K562 (cell line): ENCODE results near the gene GOLGB1. TPM values are rescaled to one million over a fixed set of nuclear protein-coding genes. Genes with fewer than 3 reads are reported as not detected.

Experiments used
- ATAC-seq: fragments of 200-7000 bp; cut with Tn5 transposase; 3 replicates; pipeline ENCODE4 v1.9.1; 2020; ENCODE audit warnings: moderate library complexity
- BruUV-seq: library from RNA; stranded (reverse); fragments of 400-500 nt; replicated peaks from 2 replicates; lab custom pipeline; 2021; lab: Mats Ljungman, UMichigan
- CTCF ChIA-PET: fragments of 300-600 bp; formaldehyde crosslinking; extraction: SDS; loops from one replicate; lab custom pipeline; 2021; ENCODE audit warnings: low intra/inter-chr PET ratio; lab: Yijun Ruan, JAX
- POLR2A ChIA-PET: fragments of 300-600, 350-650 bp; sonication (Branson Sonifier 250); formaldehyde crosslinking; extraction: SDS; loops from one replicate; lab custom pipeline; 2021; ENCODE audit warnings: antibody characterized with exemption, inconsistent platforms; lab: Yijun Ruan, JAX
- DNase-seq, 4 experiments: peaks; one replicate each; pipeline versions ENCODE4 v3.0.0 to v3.0.0-alpha.2; 2011 to 2018; ENCODE audit warnings: low spot score in 3 of 4, mixed read lengths in 3 of 4; ENCODE audit errors: extremely low read depth in 1 of 4
- FAIRE-seq: peaks from 2 replicates; lab custom pipeline; 2011; peaks lifted over from hg19 to GRCh38; lab: Jason Lieb, UNC
- H2AFZ ChIP-seq: 2 replicates; pipeline ENCODE4 v1.6.0; 2011; ENCODE audit warnings: low read depth, low read length, control low read depth, inconsistent platforms
- H3K27ac ChIP-seq: fragments of 200-600 bp; 3 replicates; pipeline ENCODE4 v1.8.0; 2011; ENCODE audit warnings: low read depth, mild to moderate bottlenecking, control low read depth, inconsistent platforms, low read length, moderate library complexity, mixed read lengths; ENCODE audit errors: extremely low read depth
- H3K27me3 ChIP-seq, 2 experiments: fragments of 300-600 bp in 1 of 2; 2 replicates in 1 of 2; 3 replicates in 1 of 2; pipeline versions ENCODE4 v1.6.0 to v1.8.0; 2011; ENCODE audit warnings: inconsistent platforms in 2 of 2, low read length in 2 of 2, mild to moderate bottlenecking in 1 of 2, mixed read lengths in 1 of 2, moderate library complexity in 1 of 2; ENCODE audit not compliant: control insufficient read depth in 2 of 2, insufficient read depth in 2 of 2
- H3K36me3 ChIP-seq: fragments of 300-600 bp; 3 replicates; pipeline ENCODE4 v1.8.0; 2011; ENCODE audit warnings: mild to moderate bottlenecking, low read length, inconsistent platforms; ENCODE audit not compliant: control insufficient read depth, insufficient read depth
- H3K4me1 ChIP-seq, 2 experiments: fragments of 200-600 bp in 1 of 2; replicated peaks in 1 of 2; 2 replicates in 1 of 2; 3 replicates in 1 of 2; pipeline versions ENCODE4 v1.5.1 to v1.8.0; 2011; ENCODE audit warnings: inconsistent platforms in 2 of 2, low read length in 2 of 2, mild to moderate bottlenecking in 1 of 2, mixed read lengths in 1 of 2, moderate library complexity in 1 of 2; ENCODE audit not compliant: control insufficient read depth in 2 of 2, insufficient read depth in 2 of 2
- H3K4me2 ChIP-seq: 2 replicates; pipeline ENCODE4 v1.6.1; 2011; ENCODE audit warnings: low read length, control low read depth, inconsistent platforms, mixed read lengths; ENCODE audit not compliant: insufficient read depth
- H3K4me3 ChIP-seq: fragments of 200-600 bp; sonication (generic), shearing (Covaris generic); 2 replicates; pipeline ENCODE4 v1.5.1; 2016; ENCODE audit warnings: control low read depth, inconsistent platforms
- H3K79me2 ChIP-seq: fragments of 200-600 bp; 3 replicates; pipeline ENCODE4 v1.8.0; 2011; ENCODE audit warnings: low read length, inconsistent platforms; ENCODE audit not compliant: control insufficient read depth, insufficient read depth
- H3K9ac ChIP-seq, 2 experiments: 2 replicates each; pipeline versions ENCODE4 v1.6.0 to v1.6.1; 2011; ENCODE audit warnings: low read depth in 2 of 2, low read length in 2 of 2, control low read depth in 1 of 2, inconsistent platforms in 1 of 2, mild to moderate bottlenecking in 1 of 2, mixed read lengths in 1 of 2; ENCODE audit not compliant: insufficient read depth in 1 of 2
- H3K9me1 ChIP-seq: one replicate; pipeline ENCODE4 v1.6.0; 2011; ENCODE audit warnings: inconsistent platforms, mild to moderate bottlenecking, low read length, moderate library complexity; ENCODE audit not compliant: control insufficient read depth, insufficient read depth
- H3K9me3 ChIP-seq: replicated peaks from 2 replicates; pipeline ENCODE4 v1.5.1; 2011; ENCODE audit warnings: low read depth, low read length, inconsistent platforms; ENCODE audit not compliant: control insufficient read depth, insufficient read depth
- H4K20me1 ChIP-seq: replicated peaks from 2 replicates; pipeline ENCODE4 v1.6.1; 2011; ENCODE audit warnings: low read length, inconsistent platforms, mixed read lengths; ENCODE audit not compliant: control insufficient read depth, insufficient read depth
- BCOR ChIP-seq: fragments of 450-650 bp; IDR thresholded peaks from 2 replicates; pipeline ENCODE4 v1.6.1; 2016
- CHCHD3 ChIP-seq: fragments of 250-450 bp; sonication (Bioruptor Pico); IDR thresholded peaks from 2 replicates; pipeline ENCODE4 v2.1.2; 2022; ENCODE audit warnings: mild to moderate bottlenecking
- ERF ChIP-seq: fragments of 450-650 bp; formaldehyde crosslinking; IDR thresholded peaks from 2 replicates; pipeline ENCODE4 v1.4.0; 2020; ENCODE audit warnings: mild to moderate bottlenecking, mixed read lengths
- HDAC1 ChIP-seq, 2 experiments: fragments of 450-650 bp; IDR thresholded peaks; 2 replicates each; pipeline ENCODE4 v1.6.1; 2016 to 2017; ENCODE audit warnings: inconsistent platforms in 1 of 2, mild to moderate bottlenecking in 1 of 2, moderate library complexity in 1 of 2
- HDAC3 ChIP-seq: fragments of 450-650 bp; IDR thresholded peaks from 2 replicates; pipeline ENCODE4 v1.6.1; 2018; ENCODE audit warnings: borderline replicate concordance, mild to moderate bottlenecking, moderate library complexity; ENCODE audit not compliant: partially characterized antibody
- LEF1 ChIP-seq: fragments of 450-650 bp; IDR thresholded peaks from 2 replicates; pipeline ENCODE4 v1.6.1; 2016; ENCODE audit warnings: mild to moderate bottlenecking
- MTA2 ChIP-seq: fragments of 450-650 bp; IDR thresholded peaks from 2 replicates; pipeline ENCODE4 v1.6.1; 2016; ENCODE audit warnings: low read depth
- SMARCA4 ChIP-seq: fragments of 450-650 bp; IDR thresholded peaks from 2 replicates; pipeline ENCODE4 v1.6.1; 2016
- SREBF1 ChIP-seq: fragments of 150-350 bp; IDR thresholded peaks from 2 replicates; pipeline ENCODE4 v1.6.1; 2014; ENCODE audit warnings: antibody characterized with exemption, low read depth, low read length, borderline replicate concordance
- TFAM ChIP-seq: fragments of 250-450 bp; sonication (Bioruptor Pico); conservative IDR thresholded peaks from 2 replicates; pipeline ENCODE4 v1.5.0; 2021; ENCODE audit warnings: mild to moderate bottlenecking, moderate library complexity
- ZNF212 ChIP-seq: fragments of 450-650 bp; formaldehyde crosslinking; IDR thresholded peaks from 2 replicates; pipeline ENCODE4 v1.4.0; 2020; ENCODE audit warnings: mild to moderate bottlenecking
- ZNF3 ChIP-seq: fragments of 250-450 bp; sonication (Bioruptor Pico); IDR thresholded peaks from 2 replicates; pipeline ENCODE4 v1.5.0; 2021; ENCODE audit warnings: mild to moderate bottlenecking, moderate library complexity
- ZNF75A ChIP-seq: fragments of 450-650 bp; formaldehyde crosslinking; IDR thresholded peaks from 2 replicates; pipeline ENCODE4 v1.4.0; 2020; ENCODE audit warnings: mild to moderate bottlenecking
- WGBS: fragments of 100-300 bp; shearing (Covaris generic); methylation state at CpG from one replicate; pipeline ENCODE4 v1.1.6; 2016; ENCODE audit warnings: low coverage, mixed read lengths; ENCODE audit not compliant: insufficient coverage; ENCODE audit errors: missing lambda C conversion rate; 5-methylcytosine and 5-hydroxymethylcytosine counted together
- in situ Hi-C: fragments of 300-500 bp; cut with MboI; formaldehyde crosslinking; loops from 4 replicates; pipeline ENCODE4 v1.15.0; 2018; ENCODE audit warnings: inconsistent platforms, mixed read lengths
- intact Hi-C: fragments of 100-400 bp; cut with micrococcal nuclease; formaldehyde crosslinking; loops from 2 replicates; pipeline ENCODE4 v1.14.2; 2022
- polyA plus RNA-seq, 8 experiments: library from polyadenylated mRNA; depleted of rRNA in 4 of 8; stranded (reverse) in 5 of 8; unstranded in 3 of 8; fragments of >200 nt; fragmentation: Nextera tagmentation in 2 of 8; fragmentation: Illumina TruSeq in 1 of 8; extraction: Ambion mirVana in 2 of 8; extraction: Trizol in 1 of 8; gene quantifications; 2 replicates each; pipeline versions ENCODE4 v1.2.1 to v1.2.3, GENCODE V29; 2011 to 2014; ENCODE audit warnings: inconsistent platforms in 1 of 8, missing spikeins in 1 of 8
- total RNA-seq, 7 experiments: library from RNA; depleted of rRNA in 6 of 7; stranded (reverse); fragments of >200 nt in 6 of 7; fragmentation: Illumina TruSeq in 2 of 7; extraction: Trizol in 2 of 7; gene quantifications; 2 replicates each; pipeline versions ENCODE4 v1.2.1 to v1.2.3, GENCODE V29; 2011 to 2021; ENCODE audit warnings: low replicate concordance in 1 of 7
- TF ChIP-seq, protein P1 (sequence below): IDR thresholded peaks from 3 replicates; pipeline ENCODE4 v1.6.1; 2011; ENCODE audit warnings: borderline replicate concordance, mild to moderate bottlenecking, moderate library complexity; ENCODE audit not compliant: insufficient read length; ENCODE audit errors: extremely low read depth
- TF ChIP-seq, protein P2 (sequence below): fragments of 250-450 bp; sonication (Bioruptor Pico); IDR thresholded peaks from 2 replicates; pipeline ENCODE4 v1.9.0; 2021; ENCODE audit warnings: mild to moderate bottlenecking
- TF ChIP-seq, protein P3 (sequence below): IDR thresholded peaks from 3 replicates; pipeline ENCODE4 v1.6.1; 2011; ENCODE audit warnings: borderline replicate concordance, mild to moderate bottlenecking; ENCODE audit not compliant: insufficient read length, insufficient read depth

GOLGB1 gene
- total and polyA plus RNA-seq, 9 of the 15 experiments (the other 6 are each of a cell fraction or from before 2014, with no cell fraction given), result 4.0 to 16.3 (median 9.7) TPM

DNA sequence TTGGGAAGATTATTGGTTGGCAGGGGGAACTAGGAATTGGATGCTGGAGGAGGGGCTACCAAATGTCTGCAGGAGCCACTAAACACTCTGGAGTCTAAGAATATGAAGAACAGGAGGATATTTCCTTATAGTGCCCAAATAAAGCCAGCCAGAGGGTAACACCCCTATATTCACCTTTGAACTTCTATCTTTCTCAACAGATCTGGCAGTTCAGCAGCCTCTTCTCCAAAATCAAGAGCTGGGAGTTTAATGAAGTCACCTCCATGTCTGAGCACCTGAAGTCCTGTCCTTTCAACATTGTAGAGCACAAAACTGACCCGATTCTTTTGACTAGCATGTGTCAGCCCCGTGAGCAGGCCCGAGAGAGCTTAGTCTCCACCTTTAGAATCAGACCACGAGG lies 123.0 kb downstream of the GOLGB1 start:
- no TSS peak for BruUV-seq
- Histone ChIP-seq H3K9ac (no peak overlapping the region), H3K9me3 (no peaks in the 10 kb centered on the region), H3K9me1 (no peaks in the 10 kb centered on the region), H3K27me3 (peaks cover 8 to 34% of the 10 kb centered on the region in 2 experiments; a peak in 4 of 5 replicates), H2AFZ (no peak overlapping the region), H3K79me2 (no peaks in the 10 kb centered on the region), H3K4me1 (no peaks in the 10 kb centered on the region; a peak in 1 of 5 replicates), H3K36me3 (no peaks in the 10 kb centered on the region), H3K4me2 (no peak overlapping the region), H4K20me1 (no peaks in the 10 kb centered on the region), H3K27ac (no peak overlapping the region)
- intact Hi-C loops (no loop called here), in situ Hi-C loops (no loop called here)
- ChIA-PET POLR2A (interaction anchor here (0.7 kb wide), 2 partner anchors 17 to 23 kb away, joined by 3 read pairs; no protein-coding TSS in a partner anchor), CTCF (no interaction called here)
- ATAC-seq (no peak), FAIRE-seq (no peak), DNase-seq (no peak)
- 3% methylated on average over 4 of the region's 4 CpGs for WGBS
- TF ChIP-seq, protein P1, sequence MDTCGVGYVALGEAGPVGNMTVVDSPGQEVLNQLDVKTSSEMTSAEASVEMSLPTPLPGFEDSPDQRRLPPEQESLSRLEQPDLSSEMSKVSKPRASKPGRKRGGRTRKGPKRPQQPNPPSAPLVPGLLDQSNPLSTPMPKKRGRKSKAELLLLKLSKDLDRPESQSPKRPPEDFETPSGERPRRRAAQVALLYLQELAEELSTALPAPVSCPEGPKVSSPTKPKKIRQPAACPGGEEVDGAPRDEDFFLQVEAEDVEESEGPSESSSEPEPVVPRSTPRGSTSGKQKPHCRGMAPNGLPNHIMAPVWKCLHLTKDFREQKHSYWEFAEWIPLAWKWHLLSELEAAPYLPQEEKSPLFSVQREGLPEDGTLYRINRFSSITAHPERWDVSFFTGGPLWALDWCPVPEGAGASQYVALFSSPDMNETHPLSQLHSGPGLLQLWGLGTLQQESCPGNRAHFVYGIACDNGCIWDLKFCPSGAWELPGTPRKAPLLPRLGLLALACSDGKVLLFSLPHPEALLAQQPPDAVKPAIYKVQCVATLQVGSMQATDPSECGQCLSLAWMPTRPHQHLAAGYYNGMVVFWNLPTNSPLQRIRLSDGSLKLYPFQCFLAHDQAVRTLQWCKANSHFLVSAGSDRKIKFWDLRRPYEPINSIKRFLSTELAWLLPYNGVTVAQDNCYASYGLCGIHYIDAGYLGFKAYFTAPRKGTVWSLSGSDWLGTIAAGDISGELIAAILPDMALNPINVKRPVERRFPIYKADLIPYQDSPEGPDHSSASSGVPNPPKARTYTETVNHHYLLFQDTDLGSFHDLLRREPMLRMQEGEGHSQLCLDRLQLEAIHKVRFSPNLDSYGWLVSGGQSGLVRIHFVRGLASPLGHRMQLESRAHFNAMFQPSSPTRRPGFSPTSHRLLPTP, result no peak
- TF ChIP-seq, protein P2, sequence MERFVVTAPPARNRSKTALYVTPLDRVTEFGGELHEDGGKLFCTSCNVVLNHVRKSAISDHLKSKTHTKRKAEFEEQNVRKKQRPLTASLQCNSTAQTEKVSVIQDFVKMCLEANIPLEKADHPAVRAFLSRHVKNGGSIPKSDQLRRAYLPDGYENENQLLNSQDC (CRISPR knock-in tag), result no peak
- TF ChIP-seq MTA2 (no peak), SMARCA4 (no peak), ERF (no peak), ZNF3 (CRISPR knock-in tag) (no peak), ZNF212 (CRISPR knock-in tag) (no peak), HDAC1 (IDR thresholded peaks at IDR 0.05) (no peak), HDAC3 (no peak), SREBF1 (no peak), ZNF75A (CRISPR knock-in tag) (no peak), LEF1 (no peak), BCOR (no peak), CHCHD3 (CRISPR knock-in tag) (no peak), TFAM (no peak)
- TF ChIP-seq, protein P3, sequence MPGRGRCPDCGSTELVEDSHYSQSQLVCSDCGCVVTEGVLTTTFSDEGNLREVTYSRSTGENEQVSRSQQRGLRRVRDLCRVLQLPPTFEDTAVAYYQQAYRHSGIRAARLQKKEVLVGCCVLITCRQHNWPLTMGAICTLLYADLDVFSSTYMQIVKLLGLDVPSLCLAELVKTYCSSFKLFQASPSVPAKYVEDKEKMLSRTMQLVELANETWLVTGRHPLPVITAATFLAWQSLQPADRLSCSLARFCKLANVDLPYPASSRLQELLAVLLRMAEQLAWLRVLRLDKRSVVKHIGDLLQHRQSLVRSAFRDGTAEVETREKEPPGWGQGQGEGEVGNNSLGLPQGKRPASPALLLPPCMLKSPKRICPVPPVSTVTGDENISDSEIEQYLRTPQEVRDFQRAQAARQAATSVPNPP, result no peak
- TF ChIP-seq, all 486 proteins: peak for 0
- H3K4me3 ChIP-seq, result no peak overlapping the region
